Measurements from ENCODE around the gene CYP2U1. TPM values are rescaled to one million over a fixed set of nuclear protein-coding genes. Genes with fewer than 3 reads are reported as not detected.

CYP2U1 gene
- total and polyA plus RNA-seq, 2 of the 8 experiments (the other 6 are each of a cell fraction or from before 2014, with no cell fraction given) = 3.1 to 5.0 TPM

DNA sequence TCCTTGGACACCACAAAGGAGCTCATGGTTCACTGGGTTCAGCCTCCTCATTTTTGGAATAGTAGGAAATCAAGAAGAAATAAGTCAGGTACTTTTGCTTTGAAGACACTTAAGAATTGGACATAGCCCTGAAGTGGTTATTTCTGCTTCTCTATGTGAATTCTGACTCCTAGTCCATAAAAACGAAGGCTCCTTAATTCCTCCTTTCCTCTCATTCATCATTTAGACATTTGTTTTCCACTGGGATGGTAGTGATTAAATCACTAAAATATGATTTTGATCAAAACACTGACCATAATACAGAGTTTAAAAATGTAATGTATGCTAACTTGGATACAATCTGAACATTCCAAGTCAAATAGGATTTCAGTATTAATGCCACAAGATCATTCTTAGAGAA, 34.7 kb upstream of the CYP2U1 start:
- Histone ChIP-seq H4K91ac (replicated peaks; ENCODE audit: insufficient read length, low read length) (no peak overlapping the region), H3K4ac (replicated peaks; ENCODE audit: insufficient read length, low read depth, low read length) (no peak overlapping the region), H3K14ac (ENCODE audit: insufficient read length) (no peak overlapping the region), H3K36me3 (ENCODE audit: control insufficient read depth in 2 of 4, insufficient read depth in 4 of 4, low read length in 3 of 4) (no peaks in the 10 kb centered on the region), H3K18ac (ENCODE audit: extremely low read depth, low read length) (no peak overlapping the region), H3K79me1 (ENCODE audit: low read depth, low read length) (no peaks in the 10 kb centered on the region), H2AFZ (ENCODE audit: low read length) (no peak overlapping the region), H4K20me1 (replicated peaks in 1 of 2; ENCODE audit: control insufficient read depth in 1 of 2, insufficient read depth in 2 of 2, low read length in 2 of 2) (no peaks in the 10 kb centered on the region), H3K27ac (ENCODE audit: low read depth, low read length) (no peak overlapping the region), H2BK15ac (ENCODE audit: low read length) (no peak overlapping the region), H2AK5ac (ENCODE audit: low read depth, low read length) (no peak overlapping the region), H3K4me2 (ENCODE audit: insufficient read depth in 1 of 2, low read depth in 2 of 2, low read length in 2 of 2) (no peak overlapping the region), H3K9ac (replicated peaks in 1 of 4; ENCODE audit: extremely low read depth in 1 of 4, low read depth in 3 of 4, low read length in 3 of 4) (no peak overlapping the region), H3K23me2 (ENCODE audit: low read depth, low read length) (no peaks in the 10 kb centered on the region), H3K56ac (replicated peaks; ENCODE audit: insufficient read length, low read depth, low read length) (no peak overlapping the region), H3K9me3 (ENCODE audit: insufficient read depth in 2 of 2, low read depth in 1 of 2, low read length in 1 of 2) (peaks cover under 1 to 4% of the 10 kb centered on the region in 2 experiments; a peak in 1 of 4 replicates), H2BK120ac (replicated peaks; ENCODE audit: low read depth, low read length) (no peak overlapping the region), H2BK12ac (ENCODE audit: low read depth, low read length) (no peak overlapping the region), H2BK20ac (ENCODE audit: low read length) (no peak overlapping the region), H3K4me3 (ENCODE audit: extremely low read depth in 1 of 4, insufficient read depth in 2 of 4, low read depth in 3 of 4, low read length in 4 of 4) (no peak overlapping the region), H4K8ac (ENCODE audit: extremely low read depth, insufficient read depth, low read length) (no peak overlapping the region), H3K27me3 (replicated peaks in 1 of 4; ENCODE audit: control insufficient read depth in 3 of 4, extremely low read depth in 1 of 4, insufficient read depth in 3 of 4, low read length in 3 of 4) (no peaks in the 10 kb centered on the region), H3K4me1 (replicated peaks in 1 of 4; ENCODE audit: control insufficient read depth in 3 of 4, insufficient read depth in 4 of 4, low read length in 3 of 4) (no peaks in the 10 kb centered on the region), H2BK5ac (ENCODE audit: low read depth, low read length) (no peak overlapping the region), H3K79me2 (ENCODE audit: control insufficient read depth in 1 of 2, insufficient read depth in 2 of 2, low read length in 2 of 2) (no peaks in the 10 kb centered on the region), H3K23ac (ENCODE audit: insufficient read length) (no peak overlapping the region), H4K5ac (ENCODE audit: insufficient read length, low read depth, low read length) (no peak overlapping the region)
- no peak for TF ChIP-seq POLR2AphosphoS5 (IDR thresholded peaks at IDR 0.05; ENCODE audit: low read depth, low read length)
- no peak for TF ChIP-seq FOSL1 (IDR thresholded peaks at IDR 0.05; ENCODE audit: insufficient read depth, low read depth, low read length)
- no peak for TF ChIP-seq SAP30 (IDR thresholded peaks at IDR 0.05; ENCODE audit: insufficient read depth, insufficient replicate concordance, low read length)
- no peak for TF ChIP-seq CREB1 (IDR thresholded peaks at IDR 0.05)
- TF ChIP-seq CHD2 (IDR thresholded peaks at IDR 0.05; ENCODE audit: low read length) = no peak
- no peak for TF ChIP-seq BACH1 (IDR thresholded peaks at IDR 0.05; ENCODE audit: low read length)
- CTCF ChIA-PET (ENCODE audit: partially characterized antibody) = no interaction called here
- 76% methylated on average over 1 of the region's 1 CpG; no CpG with 5 or more reads in 1 of the 2 experiments for WGBS, 2 experiments (ENCODE audit: extremely low coverage in 1 of 2, insufficient coverage in 1 of 2, insufficient read length in 1 of 2, insufficient replicate concordance in 2 of 2, low coverage in 1 of 2, low lambda C conversion rate in 2 of 2, missing lambda C conversion rate in 1 of 2)
- POLR2A ChIA-PET (ENCODE audit: partially characterized antibody) = no interaction called here
- FAIRE-seq (no peak), DNase-seq (ENCODE audit: low read depth in 1 of 2, low spot score in 2 of 2) (no peak)

Data from H1 (cell line).